Sciatic nerve (tissue), 2 donors: ENCODE measurements around the gene RAB43. TPM values are rescaled to one million over a fixed set of nuclear protein-coding genes. Genes with fewer than 3 reads are reported as not detected.
"Not testable (repeated sequence)": the region's sequence is repeated elsewhere in the genome, so short reads cannot be mapped to it uniquely, and the experiment has no call there.

Source experiments
- ATAC-seq: fragments of 200-7000 bp; cut with Tn5 transposase; one replicate; pipeline ENCODE4 v1.9.1; 2020; ENCODE audit warnings: mild to moderate bottlenecking, moderate library complexity
- DNase-seq: peaks from one replicate; pipeline ENCODE4 v3.0.0-alpha.2; 2020; ENCODE audit warnings: low spot score
- intact Hi-C: fragments of 100-400 bp; cut with DNase I; formaldehyde crosslinking; loops from one replicate; pipeline ENCODE4 v1.14.2; 2022
- total RNA-seq: library from RNA; stranded (reverse); fragmentation: NEBNext Ultra II Directional; extraction: Animal tissue kit (Norgen Biotek cat#: 25700); gene quantifications from one replicate; pipeline ENCODE4 v1.2.1, GENCODE V29; 2021
- donor health status: DM: no; HTN: no; CAD: no.
- donor health status: DM: no; HTN: no; CAD: no.

RAB43 gene
- total RNA-seq, 1 donor from 2014 or later = 17.9 TPM

DNA sequence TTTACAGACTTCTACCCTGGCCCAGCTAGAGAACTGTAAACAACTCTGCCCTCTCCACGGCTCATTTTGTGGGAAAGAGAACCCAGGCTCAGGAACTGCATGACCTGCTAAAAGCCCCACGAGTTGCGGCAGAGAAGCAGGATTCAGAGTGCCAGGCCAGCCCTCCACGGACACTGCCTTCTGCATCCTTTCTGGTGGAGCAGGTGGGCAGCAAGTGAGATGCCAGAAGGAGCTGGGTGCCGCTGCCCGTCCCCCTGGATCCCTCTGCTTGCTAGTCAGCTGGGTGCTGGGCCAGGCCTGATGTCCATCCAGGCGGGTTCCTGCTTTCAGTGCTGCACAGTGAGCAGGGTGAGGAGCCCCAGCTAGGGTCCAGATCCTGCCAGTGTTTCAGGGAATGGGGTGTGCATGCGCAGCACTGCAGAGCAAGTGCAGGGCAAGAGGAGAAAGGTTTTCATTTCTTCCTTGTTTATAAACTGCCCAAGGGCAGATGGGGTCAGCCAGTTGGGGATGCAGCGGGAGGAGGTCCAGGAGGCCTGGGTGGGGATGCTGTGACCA, 5.2 kb upstream of the RAB43 start:
- DNase-seq (no peak), ATAC-seq (no peak)
- intact Hi-C loops = no loop called here

DNA sequence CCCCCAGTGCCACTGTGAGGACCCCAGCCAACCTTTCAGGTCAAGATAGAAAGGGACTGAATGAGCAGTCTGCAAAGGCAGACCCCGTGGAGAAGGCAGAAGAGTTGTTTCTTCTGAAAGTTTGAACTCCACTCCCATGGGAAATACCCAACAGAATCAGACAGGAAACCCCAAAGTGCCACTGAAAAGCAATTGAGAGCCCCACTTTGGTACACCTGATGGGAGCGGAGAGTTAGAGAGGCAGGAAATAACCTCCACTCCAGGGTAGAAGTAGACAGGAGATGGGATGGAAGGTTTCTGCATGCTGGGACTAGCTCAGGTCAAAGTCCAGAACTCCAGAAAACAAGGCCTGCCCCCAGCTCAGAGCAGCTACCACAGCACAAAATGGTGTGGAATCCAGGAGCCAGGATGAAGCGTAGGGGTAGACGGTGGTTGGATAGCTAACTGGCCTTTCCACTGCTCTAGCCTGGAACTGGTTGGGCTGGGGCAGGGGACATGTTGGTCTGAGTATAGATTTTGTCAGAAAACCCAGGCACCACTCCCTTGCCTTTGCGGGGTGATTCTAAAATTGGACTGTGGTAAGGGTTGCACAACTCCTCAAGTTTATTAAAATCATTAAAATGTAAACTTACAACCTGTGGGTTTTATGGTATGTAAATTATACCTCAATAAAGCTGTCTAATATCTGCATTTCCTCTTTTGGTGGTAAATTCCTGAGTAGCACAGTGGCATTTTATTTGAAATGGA, 1.9 kb upstream of the RAB43 start:
- intact Hi-C loops = no loop called here
- DNase-seq (no peak), ATAC-seq (no peak)

DNA sequence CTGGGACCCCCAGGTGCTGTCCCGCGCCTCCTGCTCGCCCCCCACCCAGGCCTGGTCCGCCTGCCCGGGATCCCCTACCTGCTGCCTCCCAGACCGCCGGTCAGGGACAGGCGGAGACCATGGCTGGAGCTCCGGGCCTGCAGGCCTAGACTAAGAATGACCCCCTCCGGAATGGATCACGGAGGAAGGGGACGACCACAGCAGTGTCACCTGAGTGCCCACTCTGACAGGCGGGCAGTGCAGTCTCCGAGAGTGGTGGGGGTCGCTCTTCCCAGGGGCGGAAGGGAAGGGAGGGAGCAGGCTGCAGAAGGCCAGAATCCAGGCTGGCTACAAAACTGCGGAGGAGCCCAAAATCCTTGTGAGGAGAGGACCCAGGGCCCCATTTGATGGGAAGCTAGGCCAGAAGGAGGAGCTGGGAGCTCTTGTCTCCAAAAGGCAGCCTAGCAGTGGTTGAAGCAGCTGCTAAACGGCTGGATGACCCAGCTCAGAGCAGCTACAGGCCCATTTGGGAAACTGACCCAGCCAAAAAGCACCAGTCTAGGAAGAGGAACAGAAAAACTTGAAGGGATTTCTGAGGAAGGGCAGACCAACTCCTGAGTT, 908 bp upstream of the RAB43 start:
- intact Hi-C loops = no loop called here
- ATAC-seq (peak; percentile 31), DNase-seq (peak; percentile 66)

DNA sequence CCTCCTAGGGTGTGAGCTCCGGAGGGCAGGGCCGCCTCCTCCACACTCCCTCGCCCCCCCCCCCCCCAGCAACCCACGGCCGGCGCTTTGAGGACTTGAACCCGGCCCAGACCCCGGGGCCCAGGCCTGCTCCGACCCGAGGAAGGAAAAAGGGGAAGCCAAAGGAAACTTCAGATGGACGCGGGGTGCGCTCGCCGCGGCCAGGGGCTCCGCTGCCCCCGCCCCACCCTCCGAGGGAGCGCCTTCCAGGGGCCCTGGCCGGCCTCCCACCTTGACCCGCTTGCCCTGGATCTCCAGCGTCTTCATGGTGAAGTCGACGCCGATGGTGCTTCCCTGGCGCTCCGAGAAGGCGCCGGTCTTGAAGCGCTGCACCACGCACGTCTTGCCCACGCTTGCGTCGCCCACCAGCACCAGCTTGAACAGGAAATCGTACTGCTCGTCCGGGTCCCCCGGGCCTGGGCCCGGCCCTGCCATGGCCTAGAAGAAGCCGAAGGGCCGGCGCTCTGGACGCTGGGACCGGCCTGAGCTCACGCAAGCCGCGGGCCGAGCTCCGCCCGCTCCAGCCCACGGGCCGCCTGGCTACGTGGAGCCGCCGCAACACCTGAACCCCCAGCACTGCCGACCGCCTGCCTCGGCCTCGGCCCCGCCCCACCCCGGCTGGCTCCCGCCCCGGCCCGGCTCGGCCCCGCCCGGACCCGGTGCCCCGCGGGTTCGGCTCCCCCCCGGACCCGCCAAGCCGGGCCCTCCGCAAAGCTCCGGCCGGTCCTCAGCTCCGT, 400 bp downstream of the RAB43 start:
- ATAC-seq = peak; percentile 3
- DNase-seq = peak; percentile 63
- intact Hi-C loops = no loop called here

DNA sequence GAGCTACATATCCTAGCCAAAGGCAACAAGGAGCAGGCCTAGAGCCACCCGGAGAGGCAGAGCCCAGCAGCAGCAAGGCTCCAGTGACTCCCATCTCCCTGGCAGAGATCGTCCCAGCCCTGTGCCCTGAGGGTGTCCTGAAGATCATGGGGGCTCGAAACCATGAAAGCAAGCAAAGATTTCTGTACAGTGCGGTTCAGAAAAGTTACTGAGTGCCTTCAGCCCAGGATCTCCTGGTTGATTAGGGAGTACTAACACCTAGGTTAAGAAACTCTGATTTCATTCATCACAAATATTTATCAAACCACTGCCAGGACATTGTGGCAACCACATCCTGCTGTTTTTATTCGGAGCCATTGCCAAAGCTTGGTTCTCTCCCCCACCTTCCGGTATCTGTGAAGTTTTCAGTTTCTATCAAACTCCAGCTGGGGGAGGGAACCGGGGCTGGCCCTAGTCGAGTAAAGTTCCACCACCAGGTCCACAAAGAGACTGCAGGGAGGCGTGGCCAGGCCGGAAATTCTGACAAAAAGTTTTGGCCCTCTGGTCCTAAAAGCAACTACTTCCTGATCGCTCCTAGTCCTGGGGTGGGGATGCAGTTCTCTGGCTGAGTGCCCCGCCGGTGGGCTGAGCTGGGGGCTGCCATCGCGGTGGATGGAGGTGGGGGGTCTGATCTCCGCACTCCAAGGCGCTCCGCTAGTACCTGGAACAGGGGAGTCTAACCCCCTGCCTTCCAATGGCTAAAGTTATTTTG, 1.2 kb downstream of the RAB43 start:
- DNase-seq = peak; percentile 89
- intact Hi-C loops = no loop called here
- peak; percentile 67 for ATAC-seq

DNA sequence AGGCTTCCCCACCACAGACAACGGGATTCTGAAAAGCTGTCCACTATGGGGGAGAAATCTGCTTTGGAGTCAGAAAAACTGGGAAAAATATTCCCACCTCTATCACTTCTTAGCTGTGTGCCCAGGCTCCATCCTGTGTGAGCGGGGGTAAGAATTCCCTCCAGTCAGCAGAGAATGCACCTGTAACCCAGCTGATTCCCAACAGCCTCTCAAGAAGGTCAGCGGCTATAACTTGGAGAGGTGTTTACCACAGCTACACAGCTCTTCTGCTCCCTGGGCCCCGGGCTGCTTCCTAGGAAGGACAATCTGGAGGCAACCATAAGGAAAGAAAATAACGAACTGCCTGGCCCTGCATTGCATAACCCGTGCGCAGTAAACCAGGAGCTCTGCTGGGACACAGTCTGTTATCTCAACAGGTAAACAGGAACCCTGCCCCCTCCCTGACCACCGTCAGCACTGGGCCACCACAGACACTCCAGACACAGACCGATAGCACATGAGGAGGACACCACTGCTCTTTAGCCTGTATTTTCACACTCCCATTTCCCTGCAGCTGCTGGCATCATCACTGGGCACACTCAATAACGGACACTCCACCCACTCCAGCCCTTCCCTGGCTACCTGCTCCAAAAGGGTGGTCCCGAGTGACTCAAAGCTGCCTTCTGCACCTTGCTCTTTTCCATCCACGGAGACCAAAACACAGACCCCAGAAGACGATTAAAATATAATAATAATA, 2.1 kb downstream of the RAB43 start:
- ATAC-seq = no peak
- intact Hi-C loops = no loop called here
- DNase-seq = no peak

DNA sequence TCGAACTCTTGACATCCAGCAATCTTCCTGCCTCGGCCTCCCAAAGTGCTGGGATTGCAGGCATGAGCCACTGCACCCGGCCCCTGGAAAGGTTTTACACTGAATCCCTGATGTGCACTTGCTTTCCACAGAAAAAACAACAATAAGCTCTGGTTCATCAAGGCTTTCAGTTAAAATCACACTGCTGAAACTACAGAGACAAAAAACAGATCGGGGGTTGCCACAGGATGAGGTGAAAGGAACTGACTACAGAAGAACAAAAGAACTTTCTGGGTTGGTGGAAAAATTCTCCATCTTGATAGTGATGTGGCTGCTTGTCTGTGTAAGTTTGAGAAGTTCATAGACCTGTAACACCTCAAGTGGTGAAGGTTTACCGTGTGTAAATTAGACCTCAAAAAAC, 2.9 kb downstream of the RAB43 start:
- no peak for DNase-seq
- intact Hi-C loops = no loop called here
- no peak for ATAC-seq

DNA sequence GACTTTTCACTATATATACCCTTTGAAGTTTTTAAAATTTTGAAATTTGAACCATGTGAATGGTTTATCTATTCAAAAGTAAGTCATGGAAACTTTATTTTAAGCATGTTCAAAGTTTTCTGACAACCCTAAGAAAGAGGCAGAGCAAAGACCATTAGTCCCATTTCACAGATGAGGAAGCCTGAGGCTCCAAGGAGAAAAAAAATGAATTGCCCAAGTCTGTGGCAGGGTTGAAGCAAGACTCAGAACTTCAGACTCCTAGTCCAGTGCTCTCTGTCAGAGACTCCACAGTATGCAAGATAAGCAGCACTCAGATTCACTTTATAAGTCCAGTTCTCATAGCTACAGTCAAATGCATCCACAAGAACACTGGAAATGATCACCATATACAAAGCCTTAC, 4.5 kb downstream of the RAB43 start:
- no peak for DNase-seq
- ATAC-seq = no peak
- intact Hi-C loops = no loop called here

DNA sequence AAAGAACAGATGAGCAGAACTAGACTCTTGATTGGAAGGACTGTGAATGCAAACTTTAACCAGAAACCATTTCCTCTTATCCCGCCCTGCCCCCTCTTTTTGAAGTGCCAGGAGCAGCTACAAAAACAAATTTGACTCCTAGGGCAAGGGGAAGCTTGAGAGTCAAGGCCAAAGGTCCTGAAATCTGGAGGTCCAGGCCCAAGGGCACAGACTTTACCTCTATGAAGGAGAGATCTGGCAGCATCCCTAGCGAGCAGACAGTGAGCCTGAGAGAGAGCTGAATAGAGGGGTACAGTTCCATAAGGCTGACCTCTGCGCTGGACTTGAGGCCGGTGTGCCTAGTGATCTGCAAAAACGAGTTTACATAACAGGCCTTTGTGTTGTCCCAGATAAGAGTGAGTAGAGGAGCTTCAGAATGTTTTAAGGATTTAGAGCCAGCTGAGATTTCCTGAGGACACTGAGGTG, 5.1 kb downstream of the RAB43 start:
- intact Hi-C loops = no loop called here
- ATAC-seq (no peak), DNase-seq (no peak)

DNA sequence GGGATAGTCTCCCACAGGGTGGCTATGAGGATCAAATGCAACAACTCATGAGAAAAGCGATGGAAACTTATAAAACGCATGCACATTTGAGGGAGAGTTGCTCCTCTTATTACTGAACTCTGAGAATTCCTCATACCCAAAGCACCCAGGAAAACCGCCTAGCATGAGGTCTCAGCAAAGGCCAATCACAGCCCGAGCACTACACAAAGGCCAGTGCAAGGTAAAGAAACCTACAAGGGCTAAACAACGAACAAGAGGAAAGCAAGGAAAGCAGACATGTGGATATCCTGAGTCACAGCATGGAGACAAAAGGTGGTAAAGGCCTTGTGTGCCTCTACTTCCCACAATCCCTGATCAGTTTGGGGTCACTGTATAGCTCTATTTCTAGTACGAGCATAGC, 7.1 kb downstream of the RAB43 start:
- intact Hi-C loops = no loop called here
- DNase-seq (no peak), ATAC-seq (no peak)

DNA sequence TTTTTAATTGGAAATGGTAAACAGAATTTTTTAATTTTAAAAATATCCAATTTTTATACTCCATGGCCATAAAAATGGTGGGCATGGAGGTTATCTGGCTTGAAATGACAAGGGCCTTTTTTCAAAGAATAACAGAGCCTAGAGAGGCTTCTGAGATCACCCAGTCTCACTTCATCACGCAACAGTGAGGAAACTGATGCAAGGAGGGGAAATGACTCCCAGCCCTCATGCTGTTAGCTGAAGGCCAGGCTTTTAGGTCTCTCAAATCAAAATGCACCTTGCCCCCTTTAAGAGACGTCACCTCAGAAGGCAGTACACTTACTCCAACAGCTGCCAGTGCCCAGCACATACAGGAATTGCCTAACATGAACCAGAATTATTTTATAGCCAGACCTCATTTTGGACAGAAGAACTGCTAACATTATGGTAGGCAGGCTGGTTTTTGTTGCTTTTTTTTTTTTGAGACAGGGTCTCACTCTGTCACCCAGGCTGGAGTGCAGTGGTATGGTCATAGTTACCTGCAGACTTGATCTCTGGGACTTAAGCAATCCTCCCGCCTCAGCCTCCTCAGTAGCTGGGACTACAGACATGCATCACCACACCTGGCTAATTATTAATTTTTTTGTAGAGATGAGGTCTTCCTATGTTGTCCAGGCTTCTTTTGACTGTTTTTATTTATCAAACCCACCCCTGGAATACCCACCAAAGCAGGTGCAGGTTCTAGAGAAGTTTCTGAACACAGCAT, 9.1 kb downstream of the RAB43 start:
- intact Hi-C loops = no loop called here
- ATAC-seq (no peak), DNase-seq (no peak)

DNA sequence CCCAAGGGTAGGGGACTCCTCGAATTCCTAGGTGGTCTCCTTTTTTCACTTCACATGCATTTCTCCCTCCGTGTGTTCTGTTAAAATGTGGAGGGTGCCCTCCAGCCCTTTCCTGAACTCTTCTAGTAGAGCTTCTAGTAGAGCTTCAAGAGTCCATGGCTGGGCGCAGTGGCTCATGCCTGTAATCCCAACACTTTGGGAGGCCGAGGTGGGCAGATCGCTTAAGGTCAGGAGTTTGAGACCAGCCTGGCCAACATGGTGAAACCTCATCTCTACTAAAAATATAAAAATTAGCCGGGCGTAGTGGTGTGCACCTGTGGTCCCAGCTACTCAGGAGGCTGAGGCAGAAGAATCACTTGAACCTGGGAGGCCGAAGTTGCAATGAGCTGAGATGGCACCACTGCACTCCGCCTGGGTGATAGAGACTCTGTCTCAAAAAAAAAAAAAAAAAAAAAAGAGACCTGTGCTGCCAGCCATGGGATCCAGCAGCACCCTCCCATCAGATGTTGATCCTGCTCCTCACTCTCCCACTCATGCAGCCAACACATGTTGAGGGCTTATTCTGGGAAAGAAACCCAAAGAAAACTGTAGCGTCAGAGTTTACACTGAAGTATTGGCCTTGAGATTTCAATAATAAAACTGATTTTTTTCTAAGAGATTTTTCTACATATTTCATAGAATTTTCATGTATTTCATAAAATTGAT, 10.4 kb downstream of the RAB43 start:
- DNase-seq, ATAC-seq, intact Hi-C loops: not testable (repeated sequence)

DNA sequence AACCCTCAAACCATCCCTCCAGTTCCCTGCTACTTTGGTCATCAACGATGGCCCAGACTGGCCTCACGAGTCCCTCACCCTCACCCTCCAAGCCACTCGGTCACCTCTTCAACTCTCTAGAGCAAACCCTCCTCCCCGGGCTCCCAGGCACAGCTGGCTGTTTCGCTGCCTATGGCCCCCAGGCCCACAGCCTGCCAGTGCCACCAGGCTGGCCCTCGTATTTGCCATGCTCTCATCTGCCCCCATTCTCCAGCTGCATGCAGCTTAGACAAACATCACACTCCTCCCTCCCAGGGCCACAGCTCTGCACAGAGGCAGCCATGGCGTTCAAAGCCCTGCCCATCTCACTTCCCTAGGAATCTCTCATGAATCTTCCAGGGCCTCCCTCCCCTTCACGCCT, 13.8 kb downstream of the RAB43 start:
- intact Hi-C loops = no loop called here
- no peak for DNase-seq
- no peak for ATAC-seq

DNA sequence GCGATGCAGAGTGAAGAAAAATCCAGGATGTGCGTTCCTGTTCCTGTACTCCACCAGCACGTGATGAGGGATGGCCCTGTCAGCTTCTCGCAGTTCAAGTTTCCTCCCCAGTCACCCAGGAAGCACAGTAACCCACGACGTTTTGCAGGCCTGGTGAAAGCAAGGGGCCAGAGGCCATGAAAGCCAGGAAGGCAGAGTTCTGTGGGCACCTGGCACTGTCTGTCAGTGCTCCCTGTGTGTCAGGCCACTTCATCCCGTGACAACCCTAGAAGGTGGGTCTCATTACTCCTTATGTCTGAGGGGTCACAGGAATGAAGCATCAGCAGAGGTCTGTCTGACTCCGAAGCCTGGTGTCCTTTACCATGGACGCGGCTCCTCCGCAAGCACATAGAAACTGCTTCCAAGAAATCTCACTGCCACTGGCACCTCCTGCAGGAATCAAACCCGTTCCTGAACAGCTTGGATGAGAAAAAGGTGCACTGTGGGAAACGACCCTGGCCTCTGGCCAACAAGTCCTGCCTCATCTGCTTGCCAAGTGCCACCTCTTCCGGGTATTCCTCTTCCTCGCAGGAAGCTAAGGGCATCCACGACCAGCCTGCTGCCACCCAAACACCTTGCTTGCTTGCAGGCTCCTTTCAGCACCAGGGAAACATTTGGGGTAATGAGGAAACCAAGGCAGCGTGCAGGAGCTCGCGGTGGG, 14.6 kb downstream of the RAB43 start:
- no peak for ATAC-seq
- intact Hi-C loops = no loop called here
- no peak for DNase-seq

DNA sequence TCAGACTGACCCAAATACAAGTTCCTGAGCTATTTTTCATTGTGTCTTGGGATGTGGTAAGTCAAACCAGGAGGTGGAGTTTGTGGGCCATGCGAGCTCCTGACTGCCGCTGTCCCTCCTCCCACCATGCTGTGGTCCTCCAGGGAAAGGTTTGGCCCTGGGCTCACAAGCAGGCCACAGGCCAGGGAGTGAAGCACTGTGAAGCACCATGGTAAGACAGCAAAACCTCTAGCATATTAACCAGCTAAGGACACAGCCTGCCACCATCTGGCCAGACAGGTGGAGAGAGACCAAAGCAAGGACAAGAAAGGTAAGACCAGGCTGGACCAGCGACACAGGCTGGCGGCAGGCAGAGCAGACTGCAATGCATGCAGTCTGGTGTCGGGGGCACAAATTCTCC, 15.3 kb downstream of the RAB43 start:
- DNase-seq (no peak), ATAC-seq (peak; percentile 64)
- intact Hi-C loops = no loop called here

DNA sequence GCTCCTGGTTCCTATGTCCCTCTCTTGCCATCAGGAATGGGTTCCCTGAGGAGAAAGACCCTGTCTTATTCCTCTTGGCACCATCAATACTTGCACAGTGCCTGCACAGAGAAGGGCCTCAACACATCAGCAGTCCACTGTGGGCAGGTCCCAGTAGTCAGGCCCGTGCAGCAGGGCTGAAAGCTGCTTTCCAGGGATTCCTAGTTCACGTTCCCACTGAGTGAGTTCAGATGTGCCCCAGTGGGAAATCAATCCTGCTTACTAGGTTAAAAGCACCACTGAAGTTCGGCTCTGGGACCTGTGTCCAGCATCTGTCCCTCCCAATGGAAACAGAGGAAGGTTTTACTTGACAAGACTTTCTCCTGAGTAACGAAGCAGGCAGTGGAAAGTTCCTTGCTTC, 15.7 kb downstream of the RAB43 start:
- DNase-seq = no peak
- intact Hi-C loops = no loop called here
- ATAC-seq = no peak
